ENCODE measurements around the gene QSOX2. TPM values are rescaled to one million over a fixed set of nuclear protein-coding genes. Genes with fewer than 3 reads are reported as not detected.

The QSOX2 gene
- total RNA-seq, 1 experiment from 2014 or later, result 19.3 TPM

- Histone ChIP-seq H3K36me3 (no peaks in the 10 kb centered on the region), H3K9me3 (replicated peaks) (no peaks in the 10 kb centered on the region; the same call in 1 of the 2 replicates), H3K4me1 (replicated peaks) (no peaks in the 10 kb centered on the region), H3K4me3 (no peak overlapping the region), H3K27ac (no peak overlapping the region), H3K27me3 (replicated peaks) (peaks cover 62% of the 10 kb centered on the region)
- no peak for DNase-seq (ENCODE audit: low read depth in 1 of 2, low spot score in 2 of 2)
These were observed 42.0 kb downstream of the QSOX2 start for GRCh38 chr9:136203408-136204144.

GRCh38 chr9:136202454-136203407, 42.9 kb downstream of the QSOX2 start:
- Histone ChIP-seq H3K36me3 (no peaks in the 10 kb centered on the region), H3K27me3 (replicated peaks) (peaks cover 70% of the 10 kb centered on the region), H3K4me1 (replicated peaks) (no peaks in the 10 kb centered on the region), H3K9me3 (replicated peaks) (no peaks in the 10 kb centered on the region; the same call in 1 of the 2 replicates), H3K4me3 (no peak overlapping the region), H3K27ac (no peak overlapping the region)
- no peak for DNase-seq (ENCODE audit: low read depth in 1 of 2, low spot score in 2 of 2)

GRCh38 chr9:136201609-136202453, 43.8 kb downstream of the QSOX2 start:
- Histone ChIP-seq H3K27me3 (replicated peaks) (peaks cover 79% of the 10 kb centered on the region), H3K4me1 (replicated peaks) (no peaks in the 10 kb centered on the region), H3K4me3 (no peak overlapping the region), H3K9me3 (replicated peaks) (no peaks in the 10 kb centered on the region; the same call in 1 of the 2 replicates), H3K27ac (no peak overlapping the region), H3K36me3 (no peaks in the 10 kb centered on the region)
- DNase-seq (ENCODE audit: low read depth in 1 of 2, low spot score in 2 of 2), result no peak

GRCh38 chr9:136201174-136201573, 44.4 kb downstream of the QSOX2 start:
- no peak for DNase-seq (ENCODE audit: low read depth in 1 of 2, low spot score in 2 of 2)
- no peak overlapping the region for H3K4me3 ChIP-seq
- H3K27ac ChIP-seq, result no peak overlapping the region
- H3K9me3 ChIP-seq (replicated peaks), result no peaks in the 10 kb centered on the region; the same call in 1 of the 2 replicates
- H3K27me3 ChIP-seq (replicated peaks), result peaks cover 86% of the 10 kb centered on the region
- no peaks in the 10 kb centered on the region for H3K36me3 ChIP-seq
- no peaks in the 10 kb centered on the region for H3K4me1 ChIP-seq (replicated peaks)

- Histone ChIP-seq H3K27me3 (replicated peaks) (peaks cover 88% of the 10 kb centered on the region), H3K9me3 (replicated peaks) (no peaks in the 10 kb centered on the region; the same call in 1 of the 2 replicates), H3K4me3 (no peak overlapping the region), H3K27ac (no peak overlapping the region), H3K4me1 (replicated peaks) (no peaks in the 10 kb centered on the region), H3K36me3 (no peaks in the 10 kb centered on the region)
- DNase-seq (ENCODE audit: low read depth in 1 of 2, low spot score in 2 of 2), result no peak
These were observed 45.2 kb downstream of the QSOX2 start for GRCh38 chr9:136200424-136200823.

GRCh38 chr9:136199391-136200288, 46.0 kb downstream of the QSOX2 start:
- peaks cover 89% of the 10 kb centered on the region for H3K27me3 ChIP-seq (replicated peaks)
- no peaks in the 10 kb centered on the region for H3K36me3 ChIP-seq
- H3K9me3 ChIP-seq (replicated peaks), result no peaks in the 10 kb centered on the region; the same call in 1 of the 2 replicates
- no peak overlapping the region for H3K4me3 ChIP-seq
- H3K27ac ChIP-seq, result no peak overlapping the region
- no peaks in the 10 kb centered on the region for H3K4me1 ChIP-seq (replicated peaks)
- no peak for DNase-seq (ENCODE audit: low read depth in 1 of 2, low spot score in 2 of 2)

GRCh38 chr9:136198605-136199083, 47.0 kb downstream of the QSOX2 start:
- H3K27me3 ChIP-seq (replicated peaks), result peaks cover 85% of the 10 kb centered on the region
- H3K9me3 ChIP-seq (replicated peaks), result no peaks in the 10 kb centered on the region
- no peaks in the 10 kb centered on the region for H3K36me3 ChIP-seq
- DNase-seq (ENCODE audit: low read depth in 1 of 2, low spot score in 2 of 2), result no peak
- H3K4me3 ChIP-seq, result no peak overlapping the region
- H3K27ac ChIP-seq, result no peak overlapping the region
- no peaks in the 10 kb centered on the region for H3K4me1 ChIP-seq (replicated peaks)

GRCh38 chr9:136197930-136198604, 47.5 kb downstream of the QSOX2 start:
- no peaks in the 10 kb centered on the region for H3K9me3 ChIP-seq (replicated peaks)
- H3K4me3 ChIP-seq, result no peak overlapping the region
- H3K36me3 ChIP-seq, result no peaks in the 10 kb centered on the region
- H3K27me3 ChIP-seq (replicated peaks), result peaks cover 85% of the 10 kb centered on the region
- no peak for DNase-seq (ENCODE audit: low read depth in 1 of 2, low spot score in 2 of 2)
- no peaks in the 10 kb centered on the region for H3K4me1 ChIP-seq (replicated peaks)
- H3K27ac ChIP-seq, result no peak overlapping the region

- Histone ChIP-seq H3K27ac (no peak overlapping the region), H3K4me1 (replicated peaks) (no peaks in the 10 kb centered on the region), H3K27me3 (replicated peaks) (peaks cover 87% of the 10 kb centered on the region), H3K9me3 (replicated peaks) (no peaks in the 10 kb centered on the region), H3K4me3 (no peak overlapping the region), H3K36me3 (no peaks in the 10 kb centered on the region)
- DNase-seq (ENCODE audit: low read depth in 1 of 2, low spot score in 2 of 2), result no peak
These were observed 48.3 kb downstream of the QSOX2 start for GRCh38 chr9:136197084-136197875.

GRCh38 chr9:136196404-136197083, 49.1 kb downstream of the QSOX2 start:
- no peaks in the 10 kb centered on the region for H3K9me3 ChIP-seq (replicated peaks)
- no peak overlapping the region for H3K27ac ChIP-seq
- H3K4me1 ChIP-seq (replicated peaks), result no peaks in the 10 kb centered on the region
- H3K36me3 ChIP-seq, result no peaks in the 10 kb centered on the region
- DNase-seq (ENCODE audit: low read depth in 1 of 2, low spot score in 2 of 2), result no peak
- peaks cover 87% of the 10 kb centered on the region for H3K27me3 ChIP-seq (replicated peaks)
- H3K4me3 ChIP-seq, result no peak overlapping the region

GRCh38 chr9:136194540-136194939, 51.1 kb downstream of the QSOX2 start:
- H3K27me3 ChIP-seq (replicated peaks), result peaks cover 73% of the 10 kb centered on the region
- H3K36me3 ChIP-seq, result no peaks in the 10 kb centered on the region
- H3K4me1 ChIP-seq (replicated peaks), result no peaks in the 10 kb centered on the region
- DNase-seq (ENCODE audit: low read depth in 1 of 2, low spot score in 2 of 2), result no peak
- H3K4me3 ChIP-seq, result no peak overlapping the region
- H3K27ac ChIP-seq, result no peak overlapping the region
- H3K9me3 ChIP-seq (replicated peaks), result no peaks in the 10 kb centered on the region
